ENCODE results near the gene CCDC146.
"Not testable (repeated sequence)": the region's sequence is repeated elsewhere in the genome, so short reads cannot be mapped to it uniquely, and the experiment has no call there.

The CCDC146 gene

DNA sequence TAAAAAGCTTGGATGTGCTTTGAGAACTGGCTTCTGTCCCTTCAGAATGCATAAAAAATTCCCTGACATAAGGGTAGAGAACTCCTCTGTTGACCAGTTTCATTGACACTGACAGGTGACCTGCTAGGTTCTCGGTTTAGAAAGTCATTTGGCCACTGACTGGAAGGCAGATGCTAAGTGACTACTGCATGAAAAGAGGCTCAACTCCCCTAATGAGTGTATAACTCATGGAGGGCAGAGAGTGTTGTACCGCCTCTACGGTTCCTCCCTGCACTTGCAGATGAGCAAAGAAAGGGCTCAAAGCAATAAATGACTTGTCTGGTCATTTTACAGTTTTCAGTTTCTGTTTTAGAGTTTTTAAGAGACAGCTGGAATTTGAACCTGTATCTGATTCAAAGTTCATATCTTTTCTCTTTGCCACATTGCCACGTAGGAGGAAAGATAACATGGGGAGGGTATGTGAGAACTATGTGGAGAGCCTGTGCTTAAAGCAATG is 80.1 kb downstream of the CCDC146 start:
- DNase-seq, result no peak

DNA sequence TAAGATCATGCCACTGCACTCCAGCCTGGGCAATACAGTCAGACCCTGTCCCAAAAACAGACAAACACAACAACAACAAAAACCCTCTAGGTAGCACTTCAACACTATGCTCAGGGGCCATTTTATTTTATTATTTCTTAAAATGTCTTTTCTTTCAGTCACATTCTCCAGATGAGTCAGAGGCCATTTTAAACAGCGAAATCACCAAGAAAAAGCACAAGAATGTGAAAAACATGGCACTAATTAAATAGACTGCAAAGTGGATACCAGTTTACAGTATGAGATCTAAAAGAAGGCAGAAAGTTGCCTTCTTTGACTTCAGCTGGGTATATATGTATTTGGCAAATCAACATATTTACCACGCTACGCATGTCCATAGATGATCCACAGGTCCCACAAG is 83.3 kb downstream of the CCDC146 start:
- no peak for DNase-seq

DNA sequence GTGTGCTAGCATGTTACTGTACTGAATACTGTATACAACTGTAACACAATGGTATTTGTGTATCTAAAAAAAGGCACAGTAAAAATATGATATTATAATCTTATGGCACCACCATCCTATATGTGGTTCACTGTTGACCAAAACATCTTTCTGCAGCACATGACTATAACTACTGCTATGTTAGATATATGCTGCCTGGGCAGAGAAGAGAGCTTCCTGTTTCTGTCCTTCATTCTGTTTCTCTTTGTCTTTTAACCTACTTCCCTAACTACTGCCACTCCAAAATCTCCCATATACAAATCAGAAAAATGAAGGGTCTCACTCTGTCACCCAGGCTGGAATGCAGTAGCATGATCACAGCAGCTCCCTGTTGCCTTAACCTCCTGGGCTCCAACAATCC is 86.0 kb downstream of the CCDC146 start:
- no peak for DNase-seq

DNA sequence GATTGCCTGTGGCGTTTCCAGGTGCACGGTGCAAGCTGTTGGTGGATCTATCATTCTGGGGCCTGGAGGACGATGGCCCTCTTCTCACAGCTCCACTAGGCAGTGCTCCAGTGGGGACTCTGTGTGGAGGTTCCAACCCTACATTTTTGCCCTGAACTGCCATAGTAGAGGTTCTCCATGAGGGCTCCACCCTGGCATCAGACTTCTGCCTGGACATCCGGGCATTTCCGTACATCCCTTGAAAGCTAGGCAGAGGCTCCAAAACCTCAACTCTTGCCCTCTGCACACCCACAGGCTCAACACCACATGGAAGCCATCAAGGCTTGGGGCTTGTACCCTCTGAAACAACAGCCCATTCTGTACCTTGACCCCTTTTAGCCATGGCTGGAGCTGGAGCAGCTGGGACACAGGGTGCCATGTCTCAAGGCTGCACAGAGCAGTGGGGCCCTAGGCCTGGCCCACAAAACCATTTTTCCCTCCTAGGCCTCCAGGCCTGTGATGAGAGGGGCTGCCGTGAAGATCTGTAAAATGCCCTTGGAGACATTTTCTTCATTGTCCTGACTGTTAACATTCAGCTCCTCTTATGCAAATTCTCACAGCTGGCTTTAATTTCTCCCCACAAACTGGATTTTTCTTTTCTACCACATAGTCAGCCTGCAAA is 87.2 kb downstream of the CCDC146 start:
- no peak for DNase-seq

DNA sequence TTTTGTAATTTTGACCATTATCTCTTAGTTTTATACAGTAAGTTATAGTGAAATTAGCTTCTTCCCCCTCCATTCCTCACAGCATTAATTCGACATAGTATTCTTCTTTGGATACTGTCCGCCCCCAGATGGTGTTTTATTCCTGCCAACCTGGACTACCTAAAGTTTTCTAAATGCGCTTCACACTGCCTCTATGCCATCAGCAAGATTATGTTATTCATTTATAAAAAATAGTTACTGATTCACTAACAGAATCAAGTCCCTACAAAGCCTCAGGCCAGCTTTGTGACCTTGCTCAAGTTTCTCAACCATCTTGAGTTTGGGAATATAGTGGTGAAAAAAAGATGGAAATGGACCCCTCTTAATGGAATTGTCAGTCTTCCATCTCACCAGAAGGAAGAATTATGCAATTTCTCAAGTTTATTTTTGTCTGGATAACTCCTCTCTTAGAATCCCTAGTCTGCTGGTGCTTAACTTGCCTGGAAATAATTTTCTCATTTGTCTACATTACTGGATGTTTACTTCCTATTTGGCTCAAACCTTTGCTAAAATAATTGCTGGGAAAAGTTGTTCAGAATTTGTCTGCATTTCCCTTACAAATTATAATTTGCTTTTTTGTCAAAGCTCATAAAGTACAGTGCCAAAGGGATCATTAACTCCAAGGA is 93.9 kb downstream of the CCDC146 start:
- no peak for DNase-seq

DNA sequence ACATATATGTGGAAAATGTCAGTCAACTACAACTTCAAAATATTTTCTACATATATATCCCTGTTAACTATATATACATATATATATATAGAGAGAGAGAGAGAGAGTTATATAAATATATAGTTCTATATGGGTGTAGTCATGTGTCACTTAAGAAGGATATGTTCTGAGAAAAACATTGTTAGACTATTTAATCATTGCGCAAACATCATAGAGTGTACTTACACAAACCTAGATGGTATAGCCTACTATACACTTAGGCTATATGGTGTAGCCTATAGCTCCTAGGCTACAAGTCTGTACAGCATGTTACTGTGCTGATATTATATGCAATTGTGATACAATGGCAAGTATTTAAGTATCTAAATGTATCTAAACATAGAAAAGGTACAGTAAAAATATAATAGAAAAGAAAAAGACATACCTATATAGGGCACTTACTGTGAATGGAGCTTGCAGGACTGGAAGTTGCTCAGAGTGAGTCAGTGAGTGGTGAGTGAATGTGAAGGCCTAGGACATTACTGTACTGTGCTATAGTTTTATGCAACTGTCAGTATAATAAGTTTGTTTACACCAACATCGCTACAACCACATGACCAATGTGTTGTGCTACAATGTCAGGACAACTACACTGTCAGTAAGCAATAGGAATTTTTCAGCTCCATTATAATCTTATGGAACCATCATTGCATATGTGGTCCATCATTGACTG is 95.2 kb downstream of the CCDC146 start:
- DNase-seq, result no peak

DNA sequence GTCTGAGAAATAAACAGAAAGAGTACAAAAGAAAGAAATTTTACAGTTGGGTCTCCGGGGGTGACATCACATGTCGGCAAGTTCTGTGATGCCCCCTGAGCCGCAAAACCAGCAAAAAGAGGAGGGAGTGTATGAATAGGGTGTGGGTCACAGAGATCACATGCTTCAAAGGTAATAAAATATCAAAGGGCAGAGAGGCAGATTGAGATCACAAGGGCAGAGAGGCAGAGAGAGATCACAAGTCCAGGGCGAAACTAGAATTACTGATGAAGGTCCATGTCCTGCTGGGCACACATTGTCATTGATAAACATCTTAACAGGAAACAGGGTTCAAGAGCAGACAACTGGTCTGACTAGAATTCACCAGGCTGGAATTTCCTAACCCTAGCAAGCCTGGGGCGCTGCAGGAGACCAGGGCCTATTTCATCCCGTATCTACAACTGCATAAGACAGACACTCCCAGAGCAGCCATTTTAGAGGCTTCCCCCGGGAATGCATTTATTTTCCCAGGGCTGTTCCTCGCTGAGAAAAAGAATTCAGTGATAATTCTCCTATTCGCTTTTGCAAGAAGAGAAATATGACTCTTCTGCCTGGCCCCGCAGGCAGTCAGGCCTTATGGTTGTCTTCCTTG is 97.4 kb downstream of the CCDC146 start:
- not testable (repeated sequence) for DNase-seq

DNA sequence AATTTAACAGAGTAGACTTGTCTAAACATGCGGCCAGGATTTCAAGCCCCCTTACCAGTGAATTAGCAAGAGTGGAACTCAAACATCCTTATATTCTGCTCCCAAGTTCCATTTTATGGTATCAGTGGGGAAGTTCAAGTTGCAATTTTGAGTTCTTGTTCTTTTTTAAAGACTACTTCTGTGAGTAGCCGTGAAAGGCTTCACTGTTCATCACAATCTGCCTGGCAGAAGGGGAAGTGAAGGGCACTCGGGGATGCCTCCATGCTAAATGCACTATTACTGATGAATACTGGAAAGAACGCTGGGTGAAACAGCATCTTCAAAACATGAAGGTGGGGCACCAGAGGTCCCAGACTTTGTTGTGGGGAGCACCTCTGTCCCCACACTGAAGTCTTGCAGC is 99.7 kb downstream of the CCDC146 start:
- DNase-seq, result no peak

DNA sequence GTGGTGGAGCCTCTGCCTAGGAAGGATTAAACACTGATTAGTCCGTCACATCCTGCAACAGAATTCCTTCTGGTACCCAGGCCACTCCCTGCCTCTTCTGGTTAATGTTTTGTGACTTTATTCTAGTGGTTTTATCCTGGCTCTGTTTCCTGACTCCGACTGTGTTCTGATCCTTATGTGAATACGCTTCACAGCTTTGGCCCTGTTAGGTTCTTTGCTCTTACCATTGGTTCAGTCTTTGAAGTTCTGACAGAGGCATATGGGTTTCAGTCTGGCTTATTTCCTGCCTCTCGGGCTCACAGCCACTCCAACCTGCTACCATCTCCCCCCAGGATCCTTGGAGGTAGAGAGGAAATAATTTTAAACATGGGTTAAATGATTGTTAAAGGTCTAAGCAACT is 100.4 kb downstream of the CCDC146 start:
- no peak for DNase-seq

DNA sequence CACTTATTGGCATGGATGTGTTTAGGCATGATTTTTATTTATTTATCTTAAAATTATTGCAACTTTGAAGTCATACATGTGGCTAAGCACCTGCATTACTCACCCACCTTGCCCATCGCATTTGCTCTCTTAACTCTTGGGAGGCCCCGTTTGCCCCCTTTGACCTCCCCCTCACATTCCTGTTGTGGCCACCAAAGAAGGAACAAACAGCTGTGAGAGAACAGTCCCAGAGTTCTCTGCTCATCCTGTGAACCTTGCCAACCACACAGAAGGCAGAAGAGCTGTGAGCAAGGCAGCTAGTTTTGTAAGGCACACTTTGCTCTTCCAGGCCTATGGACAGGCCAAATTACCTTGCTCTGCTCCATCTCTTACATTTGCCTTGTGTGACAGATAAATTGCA is 100.8 kb downstream of the CCDC146 start:
- DNase-seq, result no peak

DNA sequence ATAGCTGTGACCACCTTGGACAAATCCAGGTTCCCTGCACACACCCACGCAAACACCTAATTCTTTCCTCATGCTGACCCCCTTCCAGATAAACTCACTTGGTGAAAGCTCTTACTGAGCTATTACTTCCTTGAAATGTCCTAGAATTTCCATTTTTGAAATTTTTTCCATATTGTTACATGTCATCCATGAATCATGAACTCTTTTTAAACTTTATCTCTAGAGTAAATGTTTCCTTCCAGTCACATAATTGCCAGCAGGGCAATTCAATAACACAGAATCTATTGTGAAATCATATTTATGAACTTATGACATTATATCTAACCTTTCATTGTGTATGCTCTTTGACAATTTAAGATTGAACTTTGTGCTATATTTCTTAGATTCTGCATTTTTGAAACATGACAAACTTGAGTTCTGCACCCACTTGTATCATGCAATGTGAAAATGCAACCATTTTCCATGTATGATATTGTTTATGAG is 104.0 kb downstream of the CCDC146 start:
- no peak for DNase-seq

DNA sequence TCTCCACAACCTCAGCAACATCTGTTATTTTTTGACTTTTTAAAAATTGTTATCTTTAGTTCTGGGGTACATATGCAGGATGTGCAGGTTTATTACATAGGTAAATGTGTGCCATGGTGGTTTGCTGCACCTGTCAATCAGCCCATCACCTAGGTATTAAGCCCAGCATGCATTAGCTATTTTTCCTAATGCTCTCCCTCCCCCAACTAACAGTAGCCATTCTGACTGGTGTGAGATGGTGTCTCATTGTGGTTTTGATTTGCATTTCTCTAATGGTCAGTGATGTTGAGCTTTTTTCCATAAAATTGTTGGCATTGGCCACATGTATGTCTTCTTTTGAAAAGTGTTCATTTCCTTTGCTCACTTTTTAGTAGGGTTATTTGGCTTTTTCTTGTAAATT is 106.4 kb downstream of the CCDC146 start:
- not testable (repeated sequence) for DNase-seq

DNA sequence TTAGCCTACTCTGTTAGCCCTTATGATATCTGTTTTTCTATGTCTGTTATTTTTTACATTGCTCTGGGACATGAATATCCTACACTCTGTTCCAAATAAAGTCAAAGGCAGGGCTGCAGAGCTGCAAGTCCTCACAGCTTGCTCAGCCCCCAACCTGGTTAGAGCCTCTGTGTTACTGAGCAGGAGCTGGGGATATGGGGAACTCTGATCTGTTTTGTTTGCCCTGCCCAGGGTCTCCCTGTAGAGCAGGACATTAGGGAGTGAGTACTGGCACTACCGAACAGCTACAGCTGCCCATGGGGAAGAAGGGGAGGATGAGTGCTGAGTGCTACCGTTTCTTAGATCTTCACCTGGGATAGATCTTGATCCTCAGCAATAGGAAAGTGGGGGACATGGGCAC is 110.1 kb downstream of the CCDC146 start:
- DNase-seq, result no peak

DNA sequence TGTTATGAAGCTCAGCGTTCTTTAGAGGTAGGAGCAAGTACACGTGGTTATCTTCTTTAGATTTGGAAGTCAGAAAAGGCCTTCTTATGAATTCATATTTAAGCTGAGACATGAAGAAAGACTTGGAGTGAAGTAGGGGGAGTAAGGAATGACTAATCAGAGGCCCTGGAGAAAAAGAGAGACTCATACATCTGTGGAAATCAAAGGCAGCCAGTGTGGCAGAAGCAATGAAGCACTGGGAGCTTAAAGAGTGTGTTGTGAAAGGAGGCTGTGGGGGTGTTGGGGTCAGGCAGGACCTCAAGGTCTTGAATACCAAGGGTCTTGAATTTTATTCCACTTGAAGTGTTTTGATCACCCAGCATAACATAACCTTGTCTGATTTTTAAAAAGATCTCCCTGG is 112.9 kb downstream of the CCDC146 start:
- no peak for DNase-seq

DNA sequence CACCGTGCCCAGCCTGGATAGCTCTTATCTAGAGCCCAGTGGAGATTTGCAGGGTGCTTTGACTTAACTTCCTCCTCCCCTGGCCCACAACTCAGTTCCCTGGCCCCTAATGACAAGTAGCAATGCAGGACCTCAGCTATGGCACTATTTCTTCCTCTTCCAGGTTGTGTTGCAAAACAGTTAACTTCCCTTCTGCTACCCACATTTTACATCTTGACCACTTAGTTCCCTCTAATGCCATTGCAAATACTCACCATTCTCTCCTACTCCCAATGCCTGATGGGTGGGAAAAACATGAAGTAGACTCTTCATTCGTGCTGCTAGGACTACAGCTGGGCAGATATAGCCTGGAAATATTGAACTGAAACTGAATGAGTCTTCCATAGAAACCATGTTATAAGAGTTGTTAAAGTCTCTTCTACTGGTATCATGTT is 116.3 kb downstream of the CCDC146 start:
- DNase-seq, result no peak

DNA sequence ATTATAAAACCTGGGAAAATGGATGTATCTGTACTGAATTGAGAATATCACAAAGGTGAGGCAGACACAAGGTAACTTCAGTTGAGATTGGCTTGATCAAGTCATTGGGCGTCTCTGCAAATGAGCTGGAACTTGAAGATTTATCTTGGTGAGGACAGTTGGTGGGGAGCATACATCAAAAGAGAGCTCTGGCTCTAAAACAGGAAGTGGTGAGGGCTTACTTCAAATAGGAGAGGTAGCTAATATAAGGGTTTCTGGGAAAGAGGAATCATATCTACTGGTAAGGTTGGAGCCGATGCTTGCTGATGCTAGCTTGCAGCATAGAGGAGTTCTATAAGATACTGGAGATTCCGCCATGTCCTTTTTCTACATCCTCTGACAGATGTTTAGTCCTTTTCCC is 117.1 kb downstream of the CCDC146 start:
- DNase-seq, result no peak

DNA sequence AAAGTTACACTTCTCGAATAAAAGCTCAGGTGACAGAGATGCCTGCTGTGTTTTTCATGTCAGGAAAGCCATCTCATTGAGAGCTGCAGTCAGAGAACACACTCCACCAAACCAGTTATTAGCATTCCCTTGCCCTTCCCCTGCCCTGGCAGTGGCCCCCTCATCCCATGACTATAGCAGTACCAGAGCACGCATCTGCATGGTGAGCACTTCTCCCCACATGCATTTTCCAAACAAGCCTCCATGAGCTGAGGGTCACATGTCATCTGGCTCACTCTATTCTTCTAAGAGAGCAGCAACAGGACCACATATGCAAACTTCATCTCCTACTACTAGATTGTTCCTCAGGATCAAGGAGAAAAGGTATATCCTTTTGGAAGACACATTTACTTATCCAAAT is 119.7 kb downstream of the CCDC146 start:
- no peak for DNase-seq

DNA sequence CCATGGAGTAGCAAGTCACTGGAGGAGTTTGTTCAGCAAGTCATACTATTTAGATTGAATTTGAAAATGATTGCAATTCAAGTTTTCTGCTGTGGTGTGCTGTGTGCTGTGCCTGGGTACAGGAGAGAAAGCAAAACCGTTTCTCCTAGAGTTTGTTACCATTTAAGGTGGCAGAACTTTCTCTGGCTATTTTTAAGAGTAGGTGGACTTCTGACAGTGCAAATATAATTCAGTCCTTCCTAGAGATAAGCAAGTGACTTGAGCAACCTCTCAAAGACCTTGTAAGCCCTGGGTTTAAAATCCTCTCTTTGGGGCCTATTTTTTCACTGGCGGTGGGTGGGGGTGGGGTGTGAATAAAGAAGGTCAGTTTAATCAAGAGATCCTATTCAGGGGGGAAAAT is 120.1 kb downstream of the CCDC146 start:
- DNase-seq, result no peak

DNA sequence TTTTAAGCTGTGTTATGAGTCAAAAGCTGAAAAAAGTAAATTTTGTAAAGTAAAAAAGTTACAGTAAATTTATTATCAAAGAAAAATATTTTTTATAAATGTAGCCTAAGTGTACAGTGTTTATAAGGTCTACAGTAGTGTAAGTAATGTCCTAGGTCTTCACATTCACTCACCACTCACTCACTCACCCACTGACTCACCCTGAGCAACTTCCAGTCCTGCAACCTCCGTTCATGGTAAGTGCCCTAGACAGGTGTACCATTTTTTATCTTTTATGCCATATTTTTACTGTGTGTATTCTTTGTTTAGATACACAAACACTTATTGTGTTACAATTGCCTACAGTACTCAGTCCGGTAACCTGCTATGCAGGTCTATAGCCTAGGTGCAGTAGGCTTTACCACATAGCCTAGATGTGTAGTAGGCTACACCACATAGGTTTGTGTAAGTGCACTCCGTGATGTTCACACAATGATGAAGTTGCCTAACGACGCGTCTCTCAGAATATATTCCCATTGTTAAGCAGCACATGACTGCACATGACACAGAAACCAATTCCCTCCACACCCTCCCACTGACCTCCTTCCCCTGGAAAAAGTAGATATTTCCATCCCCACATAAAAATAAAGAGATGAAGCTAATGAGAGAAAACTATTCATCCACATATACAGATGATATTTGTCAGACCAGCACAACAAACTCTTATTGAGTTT is 122.0 kb downstream of the CCDC146 start:
- DNase-seq, result no peak

DNA sequence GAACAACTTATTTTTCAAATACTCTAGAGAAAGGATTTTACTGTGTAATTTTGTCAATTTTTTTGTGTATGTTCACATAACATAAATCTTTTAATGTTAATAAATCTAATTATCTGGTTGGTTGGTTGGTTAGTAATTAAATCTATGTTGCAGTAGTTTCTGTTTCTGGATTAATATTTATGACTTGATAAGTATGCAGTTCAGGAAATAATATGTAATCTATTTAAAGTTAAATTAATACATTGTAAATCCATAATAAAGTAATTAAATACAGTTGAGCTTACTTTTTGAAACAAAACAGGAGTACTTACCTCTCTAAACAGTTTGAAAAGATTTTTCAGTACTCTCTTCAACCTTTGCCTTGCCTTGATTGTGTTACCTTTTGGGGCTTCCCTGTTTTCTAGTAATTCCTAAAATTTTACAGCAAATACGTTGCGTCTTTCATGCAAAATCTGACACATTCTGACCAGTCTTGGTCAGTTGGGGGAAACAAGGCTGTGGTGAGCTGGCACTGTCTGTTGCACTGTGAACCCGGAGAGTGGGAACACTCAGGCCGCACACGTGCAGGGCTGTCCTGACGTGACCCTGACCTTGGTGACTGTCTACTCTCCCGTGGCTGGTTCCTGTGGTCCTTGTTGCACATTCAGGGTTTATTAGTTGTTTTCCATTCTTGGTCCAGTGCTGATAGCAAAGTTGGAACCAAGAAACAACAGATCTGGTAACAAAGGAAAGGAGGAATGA is 122.8 kb downstream of the CCDC146 start:
- DNase-seq, result no peak

DNA sequence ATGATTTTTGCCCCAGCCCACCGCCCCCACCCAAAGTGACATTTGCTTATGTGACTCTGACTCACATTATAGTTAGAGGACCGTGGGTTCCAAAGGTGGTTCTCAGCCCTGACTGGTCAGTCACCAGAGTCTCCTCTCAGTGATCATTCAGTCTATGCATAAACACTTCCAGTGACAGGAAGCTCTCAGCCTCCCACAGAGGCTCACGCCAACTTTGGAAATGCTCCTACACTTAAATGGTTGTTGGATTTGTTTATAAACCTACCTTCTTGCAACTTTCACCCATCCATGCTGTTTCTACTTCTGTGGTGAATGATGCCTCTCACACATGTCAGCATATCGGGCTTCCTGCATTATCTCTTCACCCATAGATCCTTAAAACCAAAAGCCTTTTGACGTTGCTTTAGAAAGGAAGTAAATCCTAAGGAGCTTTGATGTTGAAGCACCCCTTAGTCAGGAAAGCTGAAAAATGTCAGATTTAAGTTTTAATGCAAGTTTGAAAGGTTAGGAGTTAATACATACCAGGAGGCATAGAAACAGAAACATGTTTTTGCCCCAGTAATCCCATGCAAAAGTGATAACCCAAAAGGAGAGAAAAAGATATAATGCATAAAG is 123.7 kb downstream of the CCDC146 start:
- no peak for DNase-seq

Data from stimulated activated CD4-positive, alpha-beta T cell treated with anti-CD3 and anti-CD28 coated beads, Interleukin-4, amount 100 ng/mL, for 4 hours (primary cell).